HG03378 (cell line): ENCODE results near the gene PYCARD.

Experiments
- ATAC-seq: cut with Tn5 transposase; IDR thresholded peaks from one replicate; pipeline ENCODE4 v1.9.1; 2021; ENCODE audit warnings: mild to moderate bottlenecking, moderate library complexity; ENCODE audit not compliant: unreplicated experiment

The PYCARD gene

DNA sequence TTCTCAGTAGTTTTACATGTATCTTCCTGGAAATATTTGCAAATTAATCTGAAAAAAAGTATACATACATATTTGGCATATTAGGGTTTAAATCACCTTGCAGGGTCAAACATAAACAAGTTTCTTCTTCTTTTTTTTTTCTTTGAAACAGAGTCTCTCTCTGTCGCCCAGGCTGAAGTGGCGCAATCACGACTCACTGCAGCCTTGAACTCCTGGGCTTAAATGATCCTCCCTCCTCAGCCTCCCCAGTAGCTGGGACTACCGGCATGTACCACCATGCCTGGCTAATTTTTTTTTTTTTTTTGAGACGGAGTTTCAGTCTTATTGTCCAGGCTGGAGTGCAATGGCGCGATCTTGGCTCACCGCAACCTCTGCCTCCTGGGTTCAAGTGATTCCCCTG lies 35.2 kb downstream of the PYCARD start:
- no peak for ATAC-seq

DNA sequence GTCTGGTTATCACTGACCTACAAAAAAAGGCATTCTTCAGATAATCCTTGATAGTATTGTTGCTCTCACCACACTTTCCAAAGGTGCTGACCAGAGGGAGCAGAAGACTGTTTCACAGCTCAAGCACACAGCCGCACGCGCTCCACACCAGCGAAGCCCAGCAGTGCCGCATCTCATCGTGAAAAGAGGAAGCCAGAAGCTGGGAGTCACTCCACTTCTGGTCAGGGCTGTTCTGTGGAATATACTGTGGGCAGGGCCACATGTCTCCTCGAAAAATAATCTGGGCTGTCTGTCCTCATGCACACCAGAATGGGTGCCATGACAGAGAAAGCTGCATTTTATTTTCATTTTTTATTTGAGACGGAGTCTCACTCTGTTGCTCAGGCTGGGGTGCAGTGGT lies 45.4 kb downstream of the PYCARD start:
- no peak for ATAC-seq
